ENCODE results near the gene GALNT3.

Gene GALNT3

GRCh38 chr2:165793779-165794535, at the start of gene GALNT3:
Gene GALNT3 (minus strand): TSS chr2:165794247. CDS start chr2:165770700, 23,547 bp downstream.
- FAIRE-seq (no peak), DNase-seq (ENCODE audit: insufficient read length, low spot score) (no peak)

GRCh38 chr2:165843351-165843750, 49.3 kb upstream of the GALNT3 start:
- FAIRE-seq, result no peak
- no peak for DNase-seq (ENCODE audit: insufficient read length, low spot score)

DNA sequence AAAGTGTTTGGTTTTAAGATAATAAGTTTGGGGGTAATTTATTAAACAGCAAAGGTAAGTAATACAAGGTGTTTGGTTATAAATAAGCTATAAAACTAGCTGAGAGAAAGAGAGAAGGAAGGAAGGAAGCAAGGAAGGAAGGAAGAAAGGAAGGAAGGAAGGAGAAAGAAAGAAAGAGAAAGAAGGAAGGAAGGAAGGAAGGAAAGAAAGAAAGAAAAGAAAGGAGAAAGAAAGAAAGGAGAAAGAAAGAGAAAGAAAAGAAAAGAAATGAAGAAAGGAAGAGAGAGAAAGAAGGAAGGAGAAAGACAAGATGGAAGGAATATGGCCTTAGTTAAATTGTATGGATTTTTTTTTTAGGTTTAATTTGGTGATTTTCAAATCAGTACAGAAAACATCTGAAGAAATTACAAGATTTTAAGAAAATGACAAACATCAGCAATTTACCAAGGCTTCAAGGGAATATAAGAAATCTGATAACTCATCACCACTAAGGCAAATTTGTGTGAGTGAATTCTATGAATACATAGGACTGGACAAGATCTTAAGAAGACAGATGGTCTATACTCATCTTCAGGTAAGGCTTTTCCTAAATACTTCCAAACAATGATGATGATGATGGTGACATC, 46.4 kb upstream of the GALNT3 start:
- FAIRE-seq (no peak), DNase-seq (ENCODE audit: insufficient read length, low spot score) (no peak)

- no peak for DNase-seq (ENCODE audit: insufficient read length, low spot score)
Observed at GRCh38 chr2:165839610-165840009, 45.6 kb upstream of the GALNT3 start.

GRCh38 chr2:165837122-165837521, 43.1 kb upstream of the GALNT3 start:
- FAIRE-seq (no peak), DNase-seq (ENCODE audit: insufficient read length, low spot score) (no peak)

More at GRCh38 chr2:165839610-165840009, 45.6 kb upstream of the GALNT3 start:
- no peak for FAIRE-seq

- no peak for FAIRE-seq
- no peak for DNase-seq (ENCODE audit: insufficient read length, low spot score)
Observed at GRCh38 chr2:165835363-165835762, 41.3 kb upstream of the GALNT3 start.

DNA sequence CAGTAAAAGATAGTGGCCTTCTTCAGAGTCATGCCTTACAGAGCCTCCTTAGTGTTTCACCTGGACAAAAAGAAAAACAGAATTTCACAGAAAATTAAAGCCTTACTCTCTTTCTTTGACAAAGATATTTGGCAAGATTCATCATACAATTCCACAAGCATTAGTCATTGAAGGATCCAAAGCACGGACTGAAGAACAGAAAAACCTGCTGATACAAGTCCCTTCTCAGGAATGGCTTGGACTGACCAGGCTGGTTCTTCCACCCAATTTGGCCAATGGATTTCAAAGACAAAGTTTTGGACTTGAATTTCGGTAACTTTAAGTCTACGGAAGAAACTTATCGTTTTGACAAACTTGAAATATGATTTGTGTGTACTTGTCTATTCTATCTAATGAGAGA, 39.1 kb upstream of the GALNT3 start:
- DNase-seq (ENCODE audit: insufficient read length, low spot score) (no peak), FAIRE-seq (no peak)

- DNase-seq (ENCODE audit: insufficient read length, low spot score) (no peak), FAIRE-seq (no peak)
Observed at GRCh38 chr2:165827921-165828276, 33.9 kb upstream of the GALNT3 start.

GRCh38 chr2:165827016-165827920, 33.2 kb upstream of the GALNT3 start:
- peak; percentile 8 for FAIRE-seq

DNA sequence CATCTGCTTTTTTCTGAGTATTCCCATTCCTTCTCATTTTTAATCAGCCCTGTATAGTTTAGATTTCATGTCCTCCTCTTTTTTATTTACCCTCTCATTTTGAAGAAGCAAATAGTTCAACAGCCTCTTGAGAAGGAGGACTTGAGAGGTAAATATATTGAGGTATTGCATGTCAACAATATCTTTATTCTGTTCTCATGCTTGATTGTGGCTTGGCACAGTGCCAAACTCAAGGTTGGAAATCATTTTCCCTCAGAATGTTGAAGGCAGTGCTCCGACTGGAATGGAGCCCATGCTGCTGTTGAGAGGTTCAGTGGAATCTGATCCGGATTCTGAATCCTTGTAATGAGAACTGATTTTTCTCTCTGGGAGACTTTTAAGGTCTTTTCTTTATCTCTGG, 31.0 kb upstream of the GALNT3 start:
- FAIRE-seq (no peak), DNase-seq (ENCODE audit: insufficient read length, low spot score) (no peak)

More at GRCh38 chr2:165827016-165827920, 33.2 kb upstream of the GALNT3 start:
- no peak for DNase-seq (ENCODE audit: insufficient read length, low spot score)

GRCh38 chr2:165820296-165820695, 26.2 kb upstream of the GALNT3 start:
- FAIRE-seq (no peak), DNase-seq (ENCODE audit: insufficient read length, low spot score) (no peak)

DNA sequence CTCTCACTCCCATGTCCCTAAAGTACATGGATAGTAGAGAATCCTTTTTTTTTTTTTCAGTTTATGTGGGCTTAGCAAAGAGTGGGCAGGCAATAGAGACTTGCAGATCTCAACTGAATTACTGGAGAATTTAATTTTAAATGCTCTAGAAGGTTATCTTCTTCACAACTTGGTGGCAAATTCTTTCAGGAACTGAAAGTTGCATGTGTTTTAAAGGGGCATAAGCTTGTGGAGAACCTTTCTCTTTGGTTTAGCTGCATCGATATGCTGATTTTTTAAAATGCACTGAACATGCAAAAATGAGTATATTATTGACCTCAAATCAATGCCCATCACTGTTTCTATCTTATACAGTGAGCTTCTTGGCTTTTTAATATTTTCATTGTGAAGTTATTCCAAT, 24.9 kb upstream of the GALNT3 start:
- DNase-seq (ENCODE audit: insufficient read length, low spot score) (no peak), FAIRE-seq (no peak)

DNA sequence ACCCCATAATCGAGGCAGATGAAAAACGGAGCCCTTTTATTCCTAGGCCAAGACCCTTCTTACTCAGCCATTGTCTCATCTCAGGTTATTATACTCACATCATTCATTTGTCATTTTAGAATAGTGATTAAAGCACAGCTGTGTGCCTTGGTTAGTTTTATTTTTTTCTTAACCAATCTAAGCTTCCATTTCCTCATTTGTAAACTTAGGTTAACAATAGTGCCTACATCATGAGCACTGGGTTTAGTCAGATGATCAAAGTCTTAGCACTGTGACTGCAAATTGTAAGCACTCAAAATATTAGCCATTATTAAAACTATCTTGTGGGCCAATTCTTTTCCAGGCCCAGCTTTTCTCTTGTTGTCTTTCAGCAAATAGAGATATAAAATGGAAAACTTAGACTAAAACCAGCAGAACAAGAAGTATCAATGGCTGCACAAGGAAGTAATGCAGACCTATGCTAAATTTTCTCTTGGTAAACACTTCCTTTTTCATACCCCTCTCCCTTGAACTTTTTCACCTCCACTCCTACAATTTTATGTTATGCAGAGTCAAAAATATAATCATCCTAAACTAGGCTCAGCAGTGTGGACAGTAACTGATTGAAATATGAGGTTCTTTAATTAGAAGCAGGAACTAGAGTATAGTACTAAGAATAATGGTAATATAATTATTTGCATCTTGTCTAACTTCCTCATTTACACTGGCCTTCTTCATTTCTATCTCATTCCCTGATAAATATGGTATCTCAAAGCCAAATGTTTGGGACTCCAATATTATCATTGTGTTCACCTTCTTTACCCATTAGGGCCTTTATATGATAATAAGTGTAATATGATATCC, 21.5 kb upstream of the GALNT3 start:
- FAIRE-seq, result no peak
- no peak for DNase-seq (ENCODE audit: insufficient read length, low spot score)

GRCh38 chr2:165814473-165814872, 20.4 kb upstream of the GALNT3 start:
- no peak for FAIRE-seq
- no peak for DNase-seq (ENCODE audit: insufficient read length, low spot score)

- DNase-seq (ENCODE audit: insufficient read length, low spot score) (no peak), FAIRE-seq (no peak)
Observed at GRCh38 chr2:165811592-165812370, 17.7 kb upstream of the GALNT3 start.

- DNase-seq (ENCODE audit: insufficient read length, low spot score), result no peak
- FAIRE-seq, result no peak
Observed at GRCh38 chr2:165810418-165810817, 16.4 kb upstream of the GALNT3 start.

DNA sequence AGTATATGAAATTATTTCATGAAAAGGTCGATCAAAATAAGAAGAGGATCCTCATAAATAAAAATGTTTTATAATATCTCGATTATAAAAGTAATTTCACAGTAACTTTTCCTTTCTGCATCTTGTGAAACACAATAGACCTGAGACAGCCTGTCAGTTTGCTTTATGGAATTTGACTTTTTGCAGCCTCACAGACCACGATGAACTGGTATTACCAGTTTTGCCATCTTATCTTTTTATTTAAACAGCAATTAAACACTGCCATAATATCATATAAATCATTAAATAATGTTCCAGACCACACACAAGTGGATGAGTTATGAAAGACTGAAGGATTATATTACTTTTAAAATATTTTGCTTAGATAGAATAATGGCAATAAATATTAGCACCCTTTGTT, 10.7 kb upstream of the GALNT3 start:
- FAIRE-seq (no peak), DNase-seq (ENCODE audit: insufficient read length, low spot score) (no peak)

- no peak for DNase-seq (ENCODE audit: insufficient read length, low spot score)
- FAIRE-seq, result no peak
Observed at GRCh38 chr2:165803123-165803760, 9.2 kb upstream of the GALNT3 start.

DNA sequence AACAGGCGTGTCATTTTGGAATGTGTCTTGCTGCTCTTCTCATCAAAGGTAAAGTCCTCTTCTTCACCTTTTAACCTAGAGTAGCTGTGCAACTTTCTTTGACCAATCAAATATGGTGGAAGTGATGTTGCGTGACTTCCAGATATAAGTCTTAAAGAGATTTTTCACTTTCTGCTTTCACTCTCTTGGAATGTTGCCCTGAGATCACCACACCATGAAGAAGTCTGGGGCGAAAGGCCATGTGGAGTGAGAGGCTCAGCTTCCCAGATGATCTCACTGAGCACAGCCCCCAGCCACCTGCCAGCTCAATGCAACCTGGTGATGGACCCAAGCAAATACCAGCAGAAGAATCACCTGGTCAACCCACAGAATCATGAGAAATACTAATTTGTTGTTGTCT, 7.1 kb upstream of the GALNT3 start:
- DNase-seq (ENCODE audit: insufficient read length, low spot score) (no peak), FAIRE-seq (no peak)

Measured in GM19239 (cell line).